Epidermal melanocyte (primary cell): Measurements from ENCODE around the gene SLC9A9.

Source experiments
- DNase-seq: peaks from one replicate; pipeline ENCODE4 v3.0.0; 2011; ENCODE audit warnings: low spot score; ENCODE audit not compliant: insufficient read length

Gene SLC9A9

GRCh38 chr3:143757691-143758090, 90.6 kb downstream of the SLC9A9 start:
- no peak for DNase-seq

DNA sequence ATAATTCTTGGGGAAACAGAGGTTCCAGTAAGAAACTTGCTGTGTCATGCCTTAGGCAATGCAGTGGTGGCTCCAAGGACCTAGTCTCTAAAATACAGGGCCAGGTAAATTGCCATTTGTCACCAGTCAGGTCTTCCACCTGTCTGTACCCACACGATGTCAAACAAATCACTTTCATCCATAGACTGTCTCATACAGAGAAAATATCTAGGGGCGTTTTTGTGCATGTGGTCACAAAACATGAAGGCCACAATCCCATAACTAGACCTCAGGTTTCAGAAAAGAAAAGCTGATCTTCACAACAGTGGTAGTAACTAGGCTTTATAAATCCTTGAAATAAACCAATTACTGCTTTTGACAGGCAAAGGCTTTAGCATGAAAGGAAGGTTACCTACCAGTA, 92.3 kb downstream of the SLC9A9 start:
- no peak for DNase-seq

GRCh38 chr3:143754090-143754489, 94.2 kb downstream of the SLC9A9 start:
- DNase-seq: no peak

- no peak for DNase-seq
Measured at GRCh38 chr3:143753456-143753855, 94.8 kb downstream of the SLC9A9 start.

DNA sequence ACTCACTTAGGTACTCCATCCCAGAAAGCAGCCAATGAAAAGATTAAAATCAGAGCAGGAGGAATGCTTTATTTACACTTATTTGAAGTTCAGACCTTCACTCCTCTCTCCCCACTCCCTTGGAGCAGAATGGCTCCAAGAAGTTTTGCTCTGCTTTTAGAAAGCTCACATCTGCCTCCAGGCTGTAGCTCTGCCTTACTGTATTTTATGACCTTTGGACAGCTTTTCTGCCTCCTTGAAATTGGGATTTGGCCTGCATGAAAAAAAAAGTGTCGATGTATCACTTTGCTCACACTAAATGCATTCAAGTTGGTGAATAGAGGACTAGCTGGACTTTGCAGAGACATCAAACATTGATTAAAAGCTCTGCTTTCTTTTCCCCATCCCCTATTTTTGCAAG, 95.3 kb downstream of the SLC9A9 start:
- DNase-seq: no peak

GRCh38 chr3:143751643-143752178, 96.6 kb downstream of the SLC9A9 start:
- no peak for DNase-seq

GRCh38 chr3:143750841-143751240, 97.4 kb downstream of the SLC9A9 start:
- no peak for DNase-seq

GRCh38 chr3:143749926-143750325, 98.3 kb downstream of the SLC9A9 start:
- DNase-seq: no peak

GRCh38 chr3:143737065-143737464, 111.2 kb downstream of the SLC9A9 start:
- DNase-seq: no peak

GRCh38 chr3:143736205-143736997, 111.9 kb downstream of the SLC9A9 start:
- no peak for DNase-seq

DNA sequence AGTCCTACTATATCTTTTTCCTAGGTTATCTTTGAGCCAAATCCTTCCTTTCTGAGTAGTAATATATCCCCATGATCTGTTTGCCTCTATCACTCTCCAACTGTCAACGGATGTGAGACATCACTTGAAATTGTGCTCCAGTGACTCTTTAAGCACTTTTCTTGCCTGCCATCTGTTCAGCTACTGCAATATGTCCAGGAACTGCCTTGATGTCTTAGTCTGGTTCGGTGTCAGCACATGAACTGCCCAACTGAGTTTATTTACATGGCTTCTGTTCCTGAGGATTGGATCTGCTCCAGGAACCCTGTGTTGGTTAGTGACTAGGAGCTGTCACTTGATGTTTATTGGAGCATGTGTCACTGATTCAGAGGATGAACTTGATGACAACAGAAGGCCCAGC, 116.5 kb downstream of the SLC9A9 start:
- no peak for DNase-seq

DNA sequence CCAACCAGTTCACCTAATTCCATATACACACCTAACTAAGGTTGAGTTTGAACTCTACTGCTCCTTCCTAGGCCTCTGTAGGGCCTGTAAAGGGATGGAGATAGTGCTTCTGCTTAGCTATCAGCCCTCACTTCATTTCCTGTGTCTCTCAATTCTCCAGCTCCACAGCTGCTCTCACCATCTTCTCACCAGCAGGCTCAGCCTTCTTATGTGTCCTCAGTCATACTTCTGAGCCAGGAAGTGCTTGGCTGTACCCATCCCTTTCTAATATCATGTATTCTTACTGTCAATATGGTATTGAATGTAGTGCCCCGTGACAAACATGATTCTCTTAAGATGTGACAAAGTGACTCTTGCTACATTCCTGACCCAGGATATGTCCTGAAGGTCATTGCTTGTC, 116.9 kb downstream of the SLC9A9 start:
- no peak for DNase-seq

- no peak for DNase-seq
Measured at GRCh38 chr3:143727391-143727790, 120.9 kb downstream of the SLC9A9 start.

- DNase-seq: no peak
Measured at GRCh38 chr3:143726727-143727126, 121.5 kb downstream of the SLC9A9 start.

- DNase-seq: no peak
Measured at GRCh38 chr3:143720381-143720780, 127.9 kb downstream of the SLC9A9 start.

DNA sequence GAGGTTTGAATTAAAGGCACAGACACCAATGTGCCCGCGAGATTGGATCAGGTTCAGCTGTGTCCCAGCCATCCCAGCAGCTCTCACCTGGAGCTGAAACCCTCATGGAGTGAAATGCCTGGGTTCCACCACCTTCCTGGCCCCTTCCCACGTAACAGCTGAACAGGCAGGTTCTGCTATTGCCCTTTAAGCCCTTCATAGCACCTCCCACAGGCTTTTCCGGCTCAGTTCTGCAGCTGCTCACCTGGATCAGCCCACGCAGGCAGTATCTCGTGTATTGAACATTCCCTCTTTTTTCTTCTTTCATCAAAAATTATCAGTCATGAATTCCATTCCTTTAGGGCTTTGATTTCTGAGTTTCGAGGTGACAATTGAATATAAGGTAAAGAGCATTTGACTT, 129.8 kb downstream of the SLC9A9 start:
- no peak for DNase-seq

DNA sequence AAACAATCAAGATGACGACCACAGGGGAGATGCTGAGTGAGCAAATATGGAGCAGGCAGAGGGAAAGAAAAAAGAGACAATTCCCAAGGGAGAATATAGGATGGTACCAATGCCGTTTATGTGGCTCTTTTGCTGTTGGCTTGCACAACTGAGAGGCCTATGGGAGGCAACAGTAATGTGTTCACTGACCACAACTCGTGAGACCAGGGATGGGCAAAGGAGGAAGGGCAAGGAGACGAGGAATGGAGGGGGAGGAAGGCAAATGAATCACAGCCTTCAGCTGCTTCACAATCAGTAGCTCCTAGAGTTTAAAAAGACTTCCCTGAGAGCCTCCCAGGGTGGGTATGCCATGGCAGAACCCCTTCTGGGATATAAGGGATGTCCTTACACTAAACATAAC, 131.5 kb downstream of the SLC9A9 start:
- DNase-seq: no peak

DNA sequence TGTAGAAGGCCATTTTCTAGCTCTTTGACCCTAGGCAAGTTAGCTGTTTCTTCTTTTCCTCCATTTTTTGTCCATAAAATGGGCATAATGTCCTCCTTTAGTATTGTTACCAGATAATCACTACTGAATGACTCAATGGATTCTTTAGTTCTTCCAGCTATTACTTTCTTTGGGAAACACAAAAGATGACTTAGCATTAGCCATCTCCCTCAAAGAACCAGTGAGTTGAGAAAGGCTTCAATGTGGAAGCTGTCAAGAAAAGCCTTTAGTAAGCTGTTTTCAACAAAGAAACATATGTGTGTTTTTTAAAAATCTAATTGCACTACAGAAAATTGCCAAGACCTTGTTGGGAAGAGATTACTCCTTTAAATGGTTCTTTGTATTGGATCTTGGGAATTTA, 135.7 kb downstream of the SLC9A9 start:
- DNase-seq: no peak

DNA sequence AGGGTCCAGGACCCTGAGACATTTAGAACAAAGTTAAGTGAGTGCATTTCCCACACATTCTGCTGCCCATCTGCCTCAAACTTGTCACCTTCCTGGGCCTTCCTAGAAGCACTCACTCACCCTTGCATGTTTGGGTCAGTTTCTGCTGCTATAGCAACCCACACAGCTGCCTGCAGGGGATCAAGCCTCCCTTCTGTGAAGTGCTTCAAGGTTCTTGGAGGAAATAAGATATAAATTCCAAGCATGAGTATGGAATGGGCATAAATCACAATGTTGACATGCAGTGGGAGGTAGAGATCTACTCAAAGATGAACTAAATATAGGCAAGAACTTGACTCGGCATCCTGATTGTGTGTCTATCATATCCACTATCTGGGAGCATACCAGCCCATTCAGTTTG, 140.4 kb downstream of the SLC9A9 start:
- no peak for DNase-seq

- DNase-seq: no peak
Measured at GRCh38 chr3:143700431-143700975, 147.8 kb downstream of the SLC9A9 start.

GRCh38 chr3:143699424-143699823, 148.8 kb downstream of the SLC9A9 start:
- no peak for DNase-seq

- DNase-seq: no peak
Measured at GRCh38 chr3:143698682-143699303, 149.5 kb downstream of the SLC9A9 start.

DNA sequence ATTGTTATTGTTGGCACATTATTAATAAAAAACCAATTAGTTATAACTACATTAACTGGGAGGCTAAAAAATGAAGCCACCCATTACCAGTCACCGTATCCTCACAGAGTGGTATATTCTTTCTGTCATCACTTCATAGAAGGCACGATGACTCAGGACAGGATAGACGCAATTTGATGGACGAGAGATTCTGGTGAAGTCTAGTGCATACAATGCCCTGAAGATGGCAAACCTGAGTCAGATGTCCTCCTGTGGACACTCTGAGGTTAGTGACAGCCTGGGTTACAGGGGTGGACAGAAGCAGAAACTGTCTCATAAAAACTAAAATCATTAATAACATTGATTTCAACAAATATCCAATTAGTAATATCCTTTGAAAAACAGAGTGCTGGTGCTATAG, 150.3 kb downstream of the SLC9A9 start:
- DNase-seq: no peak
